ENCODE data around the gene TMX3. TPM values are rescaled to one million over a fixed set of nuclear protein-coding genes. Genes with fewer than 3 reads are reported as not detected.

TMX3 gene, protein sequence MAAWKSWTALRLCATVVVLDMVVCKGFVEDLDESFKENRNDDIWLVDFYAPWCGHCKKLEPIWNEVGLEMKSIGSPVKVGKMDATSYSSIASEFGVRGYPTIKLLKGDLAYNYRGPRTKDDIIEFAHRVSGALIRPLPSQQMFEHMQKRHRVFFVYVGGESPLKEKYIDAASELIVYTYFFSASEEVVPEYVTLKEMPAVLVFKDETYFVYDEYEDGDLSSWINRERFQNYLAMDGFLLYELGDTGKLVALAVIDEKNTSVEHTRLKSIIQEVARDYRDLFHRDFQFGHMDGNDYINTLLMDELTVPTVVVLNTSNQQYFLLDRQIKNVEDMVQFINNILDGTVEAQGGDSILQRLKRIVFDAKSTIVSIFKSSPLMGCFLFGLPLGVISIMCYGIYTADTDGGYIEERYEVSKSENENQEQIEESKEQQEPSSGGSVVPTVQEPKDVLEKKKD
- 17.0 to 27.2 TPM (median 17.7 TPM) in 5 replicates for total RNA-seq (2022; extraction: Qiagen RNA extraction)

DNA sequence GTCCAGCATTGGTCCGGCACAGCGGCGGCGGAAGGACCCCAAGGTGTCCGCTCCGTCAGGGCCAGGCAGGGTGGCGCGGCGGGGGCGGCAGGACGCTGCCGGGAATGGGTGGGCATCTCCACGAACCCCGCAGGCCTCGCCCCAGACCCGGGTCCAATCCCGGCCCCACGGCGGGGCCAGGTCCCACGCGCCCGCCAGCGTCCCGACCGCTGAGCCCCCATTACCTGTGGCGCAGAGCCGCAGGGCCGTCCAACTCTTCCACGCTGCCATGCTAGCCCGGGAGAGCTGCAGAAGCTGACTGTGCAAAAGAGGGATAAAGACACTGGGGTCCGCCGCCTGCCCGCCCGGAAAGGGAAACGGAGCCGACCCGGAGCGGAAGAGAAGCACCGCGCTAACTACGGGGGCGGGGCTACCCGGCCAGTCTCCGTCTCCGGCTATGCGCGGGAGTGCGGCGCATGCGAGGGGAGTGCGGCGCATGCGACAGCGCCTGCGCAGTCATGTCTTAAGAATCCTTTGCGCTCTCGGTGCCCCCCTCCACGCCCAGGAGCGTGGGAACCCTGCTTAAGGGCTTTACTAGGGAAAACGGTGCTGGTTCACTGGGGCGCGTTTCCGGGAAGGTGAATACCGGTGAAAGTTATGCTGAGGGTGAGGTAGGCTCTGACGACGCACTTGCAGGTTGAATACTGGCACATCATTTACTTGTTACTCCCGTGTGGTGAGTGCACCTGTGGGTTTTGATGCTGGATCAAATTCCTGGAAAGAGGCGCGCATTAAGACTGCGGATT lies at the start of gene TMX3:
Gene TMX3 (minus strand): TSS at position 397 of the 785 bp plus-strand sequence. CDS start 127 bp downstream, at position 270.

Other genes starting within 250 kb of the TMX3 start
- 0.39 to 0.71 TPM (median 0.49 TPM) in 3 of 5 replicates, not detected in the others for gene CCDC102B, start 83.0 kb upstream of the TMX3 start, total RNA-seq (2022; extraction: Qiagen RNA extraction)